ENCODE measurements around the gene FLVCR2.

FLVCR2 gene

GRCh38 chr14:75558440-75558839, 20.0 kb upstream of the FLVCR2 start:
- DNase-seq = no peak

GRCh38 chr14:75559045-75559444, 19.4 kb upstream of the FLVCR2 start:
- no peak for DNase-seq

GRCh38 chr14:75559451-75560222, 18.8 kb upstream of the FLVCR2 start:
- DNase-seq = no peak

- DNase-seq = peak; percentile 26
These were observed 17.4 kb upstream of the FLVCR2 start for GRCh38 chr14:75561013-75561432.

DNA sequence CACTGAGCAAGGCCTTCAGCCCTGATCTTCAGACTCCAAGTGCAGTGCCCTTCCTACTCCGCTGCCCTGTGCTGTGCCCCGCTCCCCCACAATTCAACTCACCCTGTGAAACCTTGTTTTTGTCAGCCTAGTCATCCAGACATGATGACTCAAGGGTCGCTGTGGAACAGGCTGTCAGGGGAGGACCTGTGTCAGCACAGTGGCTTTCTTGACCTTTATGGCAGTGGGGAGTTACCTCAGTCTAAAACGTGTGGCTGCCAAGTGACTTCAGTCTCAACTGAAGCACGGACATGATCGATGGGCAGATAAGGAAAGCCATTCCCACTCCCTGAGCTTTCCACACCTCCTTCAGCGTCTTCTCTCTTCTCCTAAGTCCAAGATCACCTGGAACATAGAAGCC, 16.3 kb upstream of the FLVCR2 start:
- DNase-seq = no peak

- no peak for DNase-seq
These were observed 15.9 kb upstream of the FLVCR2 start for GRCh38 chr14:75562489-75562888.

GRCh38 chr14:75563931-75564330, 14.5 kb upstream of the FLVCR2 start:
- no peak for DNase-seq

DNA sequence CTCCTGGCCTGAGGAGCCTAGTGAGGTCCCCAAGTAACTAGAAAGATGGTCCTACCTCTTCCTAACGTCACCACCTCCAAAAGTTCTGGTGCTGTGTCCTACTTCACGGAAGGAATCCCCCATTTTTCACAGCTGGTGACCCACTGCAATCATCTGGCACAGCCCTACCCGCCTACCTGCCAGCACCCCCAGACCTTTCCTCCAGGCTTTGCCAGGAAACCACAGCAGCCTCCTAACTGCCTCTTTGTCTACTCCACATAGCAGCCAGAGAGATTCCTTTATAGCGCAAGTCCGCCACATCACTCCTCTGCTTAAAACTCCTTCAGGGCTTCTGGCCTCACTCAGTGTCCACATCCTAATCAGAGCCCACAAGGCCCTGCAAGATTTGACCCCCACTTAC, 13.4 kb upstream of the FLVCR2 start:
- no peak for DNase-seq

- no peak for DNase-seq
These were observed 12.1 kb upstream of the FLVCR2 start for GRCh38 chr14:75566321-75566720.

- DNase-seq = no peak
These were observed 11.7 kb upstream of the FLVCR2 start for GRCh38 chr14:75566752-75567151.

- DNase-seq = no peak
These were observed 10.3 kb upstream of the FLVCR2 start for GRCh38 chr14:75568140-75568539.

- no peak for DNase-seq
These were observed 9.6 kb upstream of the FLVCR2 start for GRCh38 chr14:75568791-75569190.

GRCh38 chr14:75570797-75571196, 7.6 kb upstream of the FLVCR2 start:
- no peak for DNase-seq

DNA sequence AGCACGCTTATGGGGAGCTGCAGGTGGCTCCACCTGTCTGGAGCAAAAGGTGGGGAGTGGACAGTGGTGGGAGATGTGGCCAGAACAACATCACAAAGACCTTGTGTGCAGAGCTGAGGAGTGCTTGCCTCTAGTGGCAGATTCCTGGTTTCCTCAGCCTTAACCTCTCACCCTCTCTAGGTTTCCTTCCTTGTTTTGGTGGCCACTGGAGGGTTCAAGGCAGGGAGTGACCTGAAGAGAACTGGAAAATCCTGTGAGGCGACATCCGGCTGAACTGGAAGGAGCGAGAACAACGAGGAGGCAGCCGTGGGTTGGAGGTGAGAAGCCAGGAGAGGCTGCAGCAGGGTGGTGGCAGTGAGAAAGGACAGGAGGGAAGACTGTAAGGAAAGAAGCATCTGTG, 6.3 kb upstream of the FLVCR2 start:
- no peak for DNase-seq

DNA sequence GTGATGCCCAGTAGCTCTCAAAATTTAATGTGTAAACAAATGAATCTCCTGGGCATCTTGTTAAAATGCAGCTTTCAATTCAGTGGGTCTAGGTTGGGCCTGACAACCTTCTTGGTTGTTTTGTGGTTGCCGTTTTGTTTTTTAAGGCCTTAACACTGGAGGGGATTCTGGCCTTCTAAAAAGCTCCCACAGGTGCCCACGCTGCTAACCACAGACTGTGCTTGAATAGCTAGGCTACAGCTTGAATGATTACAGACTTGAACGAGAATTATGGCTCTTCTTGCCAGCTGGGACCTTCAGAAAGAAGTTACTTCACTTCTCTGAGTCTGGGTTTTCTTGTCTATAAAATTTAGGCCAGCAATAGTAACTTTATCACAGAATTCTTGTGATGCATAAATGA, 1.3 kb upstream of the FLVCR2 start:
- DNase-seq = no peak

- peak; percentile 58 for DNase-seq
These were observed 705 bp upstream of the FLVCR2 start for GRCh38 chr14:75577729-75578101.

GRCh38 chr14:75578786-75579337, 442 bp downstream of the FLVCR2 start:
- DNase-seq = no peak

DNA sequence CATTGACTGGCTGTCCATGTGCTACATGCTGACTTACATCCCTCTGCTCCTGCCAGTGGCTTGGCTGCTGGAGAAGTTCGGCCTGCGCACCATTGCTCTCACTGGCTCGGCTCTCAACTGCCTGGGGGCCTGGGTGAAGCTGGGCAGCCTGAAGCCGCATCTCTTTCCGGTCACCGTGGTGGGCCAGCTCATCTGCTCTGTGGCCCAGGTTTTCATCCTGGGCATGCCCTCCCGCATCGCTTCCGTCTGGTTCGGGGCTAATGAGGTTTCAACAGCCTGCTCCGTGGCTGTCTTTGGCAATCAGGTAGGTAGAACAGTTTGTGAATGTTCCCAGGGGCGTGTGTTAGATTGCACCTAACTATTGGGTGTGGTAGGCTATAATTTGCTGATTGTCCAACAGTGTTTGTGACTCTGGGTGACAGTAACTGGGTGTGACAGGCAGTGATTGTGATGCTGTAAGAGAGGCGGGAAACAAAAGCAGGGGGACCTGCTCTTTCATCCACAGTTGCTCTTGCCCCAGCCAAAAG, 981 bp downstream of the FLVCR2 start:
- no peak for DNase-seq

DNA sequence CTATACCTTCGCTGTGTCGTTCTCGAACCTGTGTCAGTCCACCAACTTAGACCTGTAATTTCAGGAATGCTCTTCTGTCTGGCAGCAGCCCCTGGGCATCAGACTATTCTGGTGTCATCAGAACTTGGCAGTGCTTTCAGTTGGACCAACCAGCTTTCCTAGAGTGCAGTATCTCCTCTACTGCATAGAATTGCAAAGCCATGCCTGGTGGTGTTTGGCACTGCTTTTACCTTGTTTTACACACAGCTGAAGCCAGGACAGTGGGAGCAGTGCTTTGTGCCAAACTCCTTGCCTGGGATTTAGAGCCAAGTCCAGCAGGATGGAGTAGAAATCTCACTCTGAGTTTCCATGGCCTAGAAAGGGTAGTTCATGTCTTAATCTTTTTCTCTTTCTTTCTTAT, 1.5 kb downstream of the FLVCR2 start:
- DNase-seq = no peak

DNA sequence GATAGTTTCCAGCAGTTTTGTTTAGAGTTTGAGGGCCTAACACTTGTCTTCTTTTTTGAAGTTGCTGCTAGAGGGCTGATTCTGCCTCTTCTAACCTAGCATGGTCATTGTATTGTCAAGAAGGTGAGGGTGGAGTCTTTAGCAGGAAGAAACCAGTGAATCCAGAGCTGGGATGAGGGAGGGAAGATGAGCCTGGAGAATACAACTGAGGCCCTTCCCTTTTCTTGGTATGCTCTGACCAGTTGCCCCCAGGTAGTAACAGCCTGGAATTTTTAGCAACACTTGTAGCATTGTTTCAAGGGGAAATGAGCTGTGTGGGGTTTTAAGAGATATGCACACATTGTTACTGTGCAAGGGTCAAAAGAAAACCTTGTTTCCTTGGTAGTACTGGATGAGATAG, 9.0 kb downstream of the FLVCR2 start:
- DNase-seq = no peak

DNA sequence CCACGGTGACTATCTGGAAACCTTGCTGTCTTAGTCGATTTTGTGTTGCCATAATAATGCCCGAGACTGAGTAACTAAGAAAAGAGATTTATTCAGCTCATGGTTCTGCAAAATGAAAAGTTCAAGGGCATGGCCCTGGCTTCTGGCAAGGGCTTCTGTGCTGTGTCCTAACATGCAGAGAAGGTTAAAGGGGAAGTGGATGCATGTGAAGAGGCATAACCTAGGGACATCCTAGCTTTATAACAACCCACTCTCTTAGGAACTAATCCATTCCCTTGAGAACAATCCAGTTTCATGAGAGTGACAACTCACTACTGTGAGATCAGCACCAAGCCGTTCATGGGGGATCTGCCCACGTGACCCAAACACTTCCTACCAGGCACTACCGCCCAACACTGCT, 11.5 kb downstream of the FLVCR2 start:
- no peak for DNase-seq

- no peak for DNase-seq
These were observed 13.0 kb downstream of the FLVCR2 start for GRCh38 chr14:75591331-75591946.

- DNase-seq = no peak
These were observed 13.7 kb downstream of the FLVCR2 start for GRCh38 chr14:75591987-75592575.

GRCh38 chr14:75595226-75595625, 16.8 kb downstream of the FLVCR2 start:
- no peak for DNase-seq

All from NCI-H146 (cell line).